ENCODE results near the gene MYLK2. TPM values are rescaled to one million over a fixed set of nuclear protein-coding genes. Genes with fewer than 3 reads are reported as not detected.

MYLK2 gene
- total RNA-seq, 4 donors from 2014 or later, result 0.16 TPM; not detected in 3

- Histone ChIP-seq H3K36me3 (no peaks in the 10 kb centered on the region), H3K27me3 (no peaks in the 10 kb centered on the region), H3K4me1 (no peaks in the 10 kb centered on the region), H3K9me3 (no peaks in the 10 kb centered on the region), H3K27ac (no peak overlapping the region), H3K4me3 (no peak overlapping the region)
- intact Hi-C loops (cut with DNase I; ENCODE audit: low total_unique reads), result no loop called here
- TF ChIP-seq, protein P1, sequence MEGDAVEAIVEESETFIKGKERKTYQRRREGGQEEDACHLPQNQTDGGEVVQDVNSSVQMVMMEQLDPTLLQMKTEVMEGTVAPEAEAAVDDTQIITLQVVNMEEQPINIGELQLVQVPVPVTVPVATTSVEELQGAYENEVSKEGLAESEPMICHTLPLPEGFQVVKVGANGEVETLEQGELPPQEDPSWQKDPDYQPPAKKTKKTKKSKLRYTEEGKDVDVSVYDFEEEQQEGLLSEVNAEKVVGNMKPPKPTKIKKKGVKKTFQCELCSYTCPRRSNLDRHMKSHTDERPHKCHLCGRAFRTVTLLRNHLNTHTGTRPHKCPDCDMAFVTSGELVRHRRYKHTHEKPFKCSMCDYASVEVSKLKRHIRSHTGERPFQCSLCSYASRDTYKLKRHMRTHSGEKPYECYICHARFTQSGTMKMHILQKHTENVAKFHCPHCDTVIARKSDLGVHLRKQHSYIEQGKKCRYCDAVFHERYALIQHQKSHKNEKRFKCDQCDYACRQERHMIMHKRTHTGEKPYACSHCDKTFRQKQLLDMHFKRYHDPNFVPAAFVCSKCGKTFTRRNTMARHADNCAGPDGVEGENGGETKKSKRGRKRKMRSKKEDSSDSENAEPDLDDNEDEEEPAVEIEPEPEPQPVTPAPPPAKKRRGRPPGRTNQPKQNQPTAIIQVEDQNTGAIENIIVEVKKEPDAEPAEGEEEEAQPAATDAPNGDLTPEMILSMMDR (IDR thresholded peaks at IDR 0.05), result no peak
- no peak for TF ChIP-seq POLR2AphosphoS5 (IDR thresholded peaks at IDR 0.05)
- WGBS, 2 donors (ENCODE audit: low coverage in 1 of 2), result 87 to 94% methylated on average over 3 of the region's 3 CpGs
- in situ Hi-C loops (cut with MboI; ENCODE audit: low pct_ligation_motif_present in 1 of 4, low pct_unique_long_range_greater_than_20kb in 1 of 4, low sequenced_read_pairs in 3 of 4), result no loop called here
- no peak for DNase-seq
Observed at GRCh38 chr20:31790401-31790800, 28.8 kb upstream of the MYLK2 start.

- no peak overlapping the region for H3K27ac ChIP-seq
- no peak for DNase-seq
- in situ Hi-C loops (cut with MboI; ENCODE audit: low pct_ligation_motif_present in 1 of 4, low pct_unique_long_range_greater_than_20kb in 1 of 4, low sequenced_read_pairs in 3 of 4), result no loop called here
- intact Hi-C loops (cut with DNase I; ENCODE audit: low total_unique reads), result no loop called here
- no peak overlapping the region for H3K4me3 ChIP-seq
- WGBS, 2 donors (ENCODE audit: low coverage in 1 of 2), result 87 to 92% methylated on average over 3 of the region's 3 CpGs
- TF ChIP-seq, protein P1 (IDR thresholded peaks at IDR 0.05), result no peak
- TF ChIP-seq POLR2A (IDR thresholded peaks at IDR 0.05) (no peak), EP300 (IDR thresholded peaks at IDR 0.05; ENCODE audit: low read depth) (no peak), POLR2AphosphoS5 (IDR thresholded peaks at IDR 0.05) (no peak)
- no peaks in the 10 kb centered on the region for H3K27me3 ChIP-seq
- no peaks in the 10 kb centered on the region for H3K9me3 ChIP-seq
- no peaks in the 10 kb centered on the region for H3K4me1 ChIP-seq
- no peaks in the 10 kb centered on the region for H3K36me3 ChIP-seq
Observed at GRCh38 chr20:31797364-31797763, 21.8 kb upstream of the MYLK2 start.

- H3K36me3 ChIP-seq, result no peaks in the 10 kb centered on the region
- H3K9me3 ChIP-seq, result no peaks in the 10 kb centered on the region
- in situ Hi-C loops (cut with MboI; ENCODE audit: low pct_ligation_motif_present in 1 of 4, low pct_unique_long_range_greater_than_20kb in 1 of 4, low sequenced_read_pairs in 3 of 4) (no loop called here), intact Hi-C loops (cut with DNase I; ENCODE audit: low total_unique reads) (no loop called here)
- WGBS, 2 donors (ENCODE audit: low coverage in 1 of 2), result 76 to 85% methylated on average over 7 of the region's 7 CpGs
- DNase-seq, result no peak
- no peaks in the 10 kb centered on the region for H3K27me3 ChIP-seq
- H3K4me1 ChIP-seq, result no peaks in the 10 kb centered on the region
- H3K4me3 ChIP-seq, result no peak overlapping the region
- H3K27ac ChIP-seq, result no peak overlapping the region
- no peak for TF ChIP-seq EP300 (IDR thresholded peaks at IDR 0.05; ENCODE audit: low read depth)
- TF ChIP-seq, protein P1 (IDR thresholded peaks at IDR 0.05), result no peak
- TF ChIP-seq POLR2AphosphoS5 (IDR thresholded peaks at IDR 0.05), result no peak
- TF ChIP-seq POLR2A (IDR thresholded peaks at IDR 0.05), result no peak
Observed at GRCh38 chr20:31801508-31801907, 17.6 kb upstream of the MYLK2 start.

GRCh38 chr20:31803552-31804291 lies 15.4 kb upstream of the MYLK2 start:
- DNase-seq, result no peak
- in situ Hi-C loops (cut with MboI; ENCODE audit: low pct_ligation_motif_present in 1 of 4, low pct_unique_long_range_greater_than_20kb in 1 of 4, low sequenced_read_pairs in 3 of 4) (no loop called here), intact Hi-C loops (cut with DNase I; ENCODE audit: low total_unique reads) (no loop called here)
- Histone ChIP-seq H3K36me3 (no peaks in the 10 kb centered on the region), H3K4me1 (no peaks in the 10 kb centered on the region), H3K4me3 (no peak overlapping the region), H3K9me3 (no peaks in the 10 kb centered on the region), H3K27ac (no peak overlapping the region), H3K27me3 (no peaks in the 10 kb centered on the region)
- TF ChIP-seq POLR2A (IDR thresholded peaks at IDR 0.05) (no peak), POLR2AphosphoS5 (IDR thresholded peaks at IDR 0.05) (no peak), EP300 (IDR thresholded peaks at IDR 0.05; ENCODE audit: low read depth) (no peak)
- TF ChIP-seq, protein P1 (IDR thresholded peaks at IDR 0.05), result no peak
- 94 to 98% methylated on average over 6 to 7 of the region's 7 CpGs for WGBS, 2 donors (ENCODE audit: low coverage in 1 of 2)
